Astrocyte (in vitro differentiated cells and primary cell): ENCODE measurements around the gene GABBR1.

Experiments
- EZH2 ChIP-seq: IDR thresholded peaks from 2 replicates; pipeline ENCODE4 v1.6.1; 2012; ENCODE audit warnings: mild to moderate bottlenecking, low read length, inconsistent platforms; ENCODE audit not compliant: insufficient read depth
- TF ChIP-seq, protein P1 (sequence below): IDR thresholded peaks from 2 replicates; pipeline ENCODE4 v1.5.1; 2011; ENCODE audit warnings: low read depth, mild to moderate bottlenecking, inconsistent platforms, low read length, moderate library complexity; ENCODE audit not compliant: insufficient read depth

DNA sequence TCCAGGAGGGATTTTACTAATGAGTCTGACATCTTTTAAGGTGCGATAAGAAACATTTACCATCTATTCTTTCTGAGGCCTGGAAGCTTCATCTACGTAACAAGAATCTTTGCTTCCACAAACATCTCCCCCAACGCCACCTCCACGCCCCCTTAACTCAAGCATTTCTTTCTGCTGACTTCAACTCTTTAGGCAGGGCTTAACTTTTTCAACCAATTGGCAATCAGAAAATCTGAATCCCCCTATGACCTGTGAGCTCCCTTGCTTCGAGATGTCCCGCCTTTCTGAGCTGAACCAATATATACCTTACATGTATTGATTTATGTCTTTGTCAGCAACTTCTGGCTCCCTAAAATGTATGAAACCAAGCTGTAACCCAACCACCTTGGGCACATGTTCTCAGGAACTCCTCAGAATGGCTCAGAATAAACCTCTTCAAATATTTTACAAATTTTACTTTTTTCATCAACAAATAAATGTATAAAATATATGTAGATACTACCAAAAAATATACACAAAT, 36.5 kb downstream of the GABBR1 start:
- TF ChIP-seq, protein P1, sequence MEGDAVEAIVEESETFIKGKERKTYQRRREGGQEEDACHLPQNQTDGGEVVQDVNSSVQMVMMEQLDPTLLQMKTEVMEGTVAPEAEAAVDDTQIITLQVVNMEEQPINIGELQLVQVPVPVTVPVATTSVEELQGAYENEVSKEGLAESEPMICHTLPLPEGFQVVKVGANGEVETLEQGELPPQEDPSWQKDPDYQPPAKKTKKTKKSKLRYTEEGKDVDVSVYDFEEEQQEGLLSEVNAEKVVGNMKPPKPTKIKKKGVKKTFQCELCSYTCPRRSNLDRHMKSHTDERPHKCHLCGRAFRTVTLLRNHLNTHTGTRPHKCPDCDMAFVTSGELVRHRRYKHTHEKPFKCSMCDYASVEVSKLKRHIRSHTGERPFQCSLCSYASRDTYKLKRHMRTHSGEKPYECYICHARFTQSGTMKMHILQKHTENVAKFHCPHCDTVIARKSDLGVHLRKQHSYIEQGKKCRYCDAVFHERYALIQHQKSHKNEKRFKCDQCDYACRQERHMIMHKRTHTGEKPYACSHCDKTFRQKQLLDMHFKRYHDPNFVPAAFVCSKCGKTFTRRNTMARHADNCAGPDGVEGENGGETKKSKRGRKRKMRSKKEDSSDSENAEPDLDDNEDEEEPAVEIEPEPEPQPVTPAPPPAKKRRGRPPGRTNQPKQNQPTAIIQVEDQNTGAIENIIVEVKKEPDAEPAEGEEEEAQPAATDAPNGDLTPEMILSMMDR = no peak
- no peak for TF ChIP-seq EZH2
